Effector CD4-positive, alpha-beta T cell (primary cell): ENCODE data around the gene PLPPR2.
"Not testable (repeated sequence)": the region's sequence is repeated elsewhere in the genome, so short reads cannot be mapped to it uniquely, and the experiment has no call there.

ENCODE experiments used
- DNase-seq: peaks from one replicate; pipeline ENCODE4 v3.0.0-alpha.2; 2020
- total RNA-seq: gene quantifications from one replicate; lab custom pipeline; 2026; lab: John Stamatoyannopoulos, UW

The PLPPR2 gene
- 6.4 reads per million, percentile 24 among the genes with 10 or more reads in this experiment for total RNA-seq

GRCh38 chr19:11355160-11356073 lies at the start of gene PLPPR2:
PLPPR2 (plus strand) TSS chr19:11355432; CDS start chr19:11357674, 2,242 bp downstream.
- peak; percentile 76 for DNase-seq

DNA sequence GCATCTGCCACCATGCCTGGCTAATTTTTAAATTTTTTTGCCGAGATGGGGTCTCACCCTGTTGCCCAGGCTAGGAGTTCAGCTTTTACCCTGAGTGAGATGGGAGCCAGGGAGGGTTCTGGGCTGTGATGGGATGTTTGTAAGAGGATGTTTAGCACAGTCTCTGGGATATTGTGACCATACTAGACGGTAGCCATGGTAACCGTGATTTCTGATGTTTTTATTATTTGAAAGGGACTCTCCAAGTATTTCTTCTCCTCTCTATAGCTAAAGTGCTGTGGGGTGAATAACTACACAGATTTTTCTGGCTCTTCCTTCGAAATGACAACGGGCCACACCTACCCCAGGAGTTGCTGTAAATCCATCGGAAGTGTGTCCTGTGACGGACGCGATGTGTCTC lies 48.9 kb upstream of the PLPPR2 start:
- no peak for DNase-seq

DNA sequence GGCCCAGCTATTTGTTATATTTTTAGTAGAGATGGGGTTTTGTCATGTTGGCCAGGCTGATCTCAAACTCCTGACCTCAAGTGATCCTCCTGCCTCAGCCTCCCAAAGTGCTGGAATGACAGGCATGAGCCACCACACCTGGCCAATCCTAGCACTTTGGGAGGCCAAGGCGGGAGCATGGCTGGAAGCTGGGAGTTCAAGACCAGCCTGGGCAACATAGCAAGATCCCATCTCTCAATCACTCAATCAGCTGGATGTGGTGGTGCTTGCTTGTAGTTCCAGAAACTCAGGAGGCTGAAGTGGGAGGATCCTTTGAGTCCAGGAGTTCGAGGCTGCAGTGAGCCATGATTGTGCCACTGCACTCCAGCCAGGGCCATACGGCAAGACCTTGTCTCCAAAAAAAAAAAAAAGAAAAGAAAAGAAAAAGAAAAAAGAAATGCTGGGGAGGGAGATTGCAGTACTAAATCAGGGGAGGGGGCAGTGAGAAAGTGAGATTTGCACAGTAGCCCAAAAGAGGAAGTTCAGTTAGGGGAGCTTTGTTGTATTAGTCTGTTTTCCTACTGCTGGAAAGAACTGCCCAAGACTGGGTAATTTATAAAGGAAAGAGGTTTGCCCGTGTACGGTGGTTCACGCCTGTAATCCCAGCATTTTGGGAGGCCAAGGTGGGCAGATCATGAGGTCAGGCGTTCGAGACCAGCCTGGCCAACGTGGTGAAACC lies 34.8 kb upstream of the PLPPR2 start:
- DNase-seq: not testable (repeated sequence)

DNA sequence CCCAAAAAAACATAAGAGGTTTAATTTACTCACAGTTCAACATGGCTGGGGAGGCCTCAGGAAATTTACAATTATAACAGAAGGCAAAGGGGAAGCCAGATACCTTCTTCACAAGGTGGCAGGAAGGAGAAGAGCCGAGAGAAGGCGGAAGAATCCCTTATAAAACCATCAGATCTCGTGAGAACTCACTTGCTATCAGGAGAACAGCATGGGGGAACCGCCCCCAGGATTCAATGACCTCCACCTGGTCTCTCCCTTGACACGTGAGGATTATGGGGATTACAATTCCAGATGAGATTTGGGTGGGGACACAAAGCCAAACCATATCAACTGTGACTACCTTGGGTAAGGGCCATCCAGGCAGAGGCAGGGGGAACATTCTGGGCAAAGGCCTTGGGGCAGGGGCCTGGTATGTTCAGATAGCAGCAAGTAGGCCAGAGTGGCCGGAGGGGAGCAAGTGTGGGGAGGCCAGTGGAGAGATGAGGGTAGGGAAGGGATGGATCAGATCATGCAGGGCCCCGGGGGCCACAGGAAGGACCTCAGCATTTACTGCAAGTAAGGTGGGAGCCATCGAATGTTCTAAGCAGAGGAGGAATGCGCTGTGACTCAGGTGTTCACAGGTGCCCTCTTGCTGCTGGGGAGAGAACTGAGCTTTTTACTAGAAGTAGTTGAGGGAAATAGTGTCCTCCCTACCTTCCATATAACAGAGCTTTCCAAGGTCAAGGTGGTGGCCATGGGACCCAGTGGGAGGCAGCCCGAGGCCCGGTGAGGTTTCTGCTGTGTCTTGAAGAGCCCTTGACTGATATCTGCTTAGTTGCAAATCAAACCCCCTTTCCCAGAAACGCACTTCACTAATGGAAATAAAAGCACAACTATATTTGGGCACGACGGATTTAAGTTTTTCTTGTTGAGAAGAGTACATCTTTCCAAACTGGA lies 33.8 kb upstream of the PLPPR2 start:
- no peak for DNase-seq

GRCh38 chr19:11322269-11323024 lies 32.8 kb upstream of the PLPPR2 start:
- DNase-seq: no peak

GRCh38 chr19:11323601-11324078 lies 31.6 kb upstream of the PLPPR2 start:
- DNase-seq: no peak

DNA sequence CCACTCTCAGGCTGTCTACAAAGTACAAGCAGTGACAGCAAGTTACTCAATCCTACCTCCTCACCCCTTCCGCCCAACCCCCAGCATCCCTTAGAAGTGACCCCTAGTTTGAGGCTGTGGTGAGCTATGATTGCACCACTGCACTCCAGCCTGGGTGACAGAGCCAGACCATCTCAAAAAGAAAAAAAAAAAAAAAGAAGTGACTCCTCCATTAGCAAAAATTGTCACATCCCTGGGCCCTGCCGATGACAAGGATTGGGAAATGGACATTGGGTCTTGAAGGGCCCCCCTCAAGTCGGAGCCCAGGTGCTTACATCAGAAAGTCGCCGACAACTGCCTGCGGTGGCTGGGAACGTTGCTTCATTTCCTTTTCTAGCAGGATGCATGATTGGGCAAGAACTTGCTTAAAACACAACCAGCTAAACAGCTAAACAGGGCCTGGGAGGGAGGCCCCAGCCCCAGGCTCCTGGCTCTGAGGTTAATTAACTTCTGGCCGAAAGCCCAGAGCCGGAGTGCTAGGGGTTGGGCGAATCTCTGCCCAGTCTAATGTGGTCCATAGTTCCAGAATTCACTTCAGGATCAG lies 31.1 kb upstream of the PLPPR2 start:
- no peak for DNase-seq

DNA sequence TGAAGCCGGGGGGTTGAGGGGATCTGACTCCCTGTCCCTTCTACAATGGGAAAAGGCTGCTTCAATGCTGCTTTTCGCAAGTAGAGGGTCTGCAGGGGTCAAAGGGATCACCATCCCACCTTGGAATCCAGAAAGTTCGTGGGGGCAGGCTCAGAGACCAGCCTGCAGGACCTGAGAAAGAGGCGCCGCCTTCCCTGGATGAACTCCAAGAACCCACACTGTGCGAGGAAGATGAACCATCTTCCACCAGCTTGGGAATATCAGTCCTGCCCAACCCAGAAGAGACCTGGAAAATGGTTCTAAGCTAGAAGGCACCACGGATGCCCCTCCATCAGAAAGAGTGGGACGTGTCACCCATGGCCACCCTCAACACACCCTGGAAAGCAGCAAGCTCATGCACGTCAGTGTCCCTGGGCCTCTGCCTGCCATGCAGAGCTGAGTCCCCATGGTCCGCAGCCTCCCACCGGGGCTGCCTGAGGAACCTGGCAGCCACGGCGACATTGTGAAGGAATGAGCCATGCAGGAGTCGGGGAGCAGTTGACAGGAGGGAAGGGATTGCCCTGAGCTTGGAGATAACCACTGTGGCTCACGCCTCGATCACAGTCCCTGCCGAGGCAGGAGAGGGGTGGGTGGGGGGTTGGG lies 30.4 kb upstream of the PLPPR2 start:
- DNase-seq: no peak

DNA sequence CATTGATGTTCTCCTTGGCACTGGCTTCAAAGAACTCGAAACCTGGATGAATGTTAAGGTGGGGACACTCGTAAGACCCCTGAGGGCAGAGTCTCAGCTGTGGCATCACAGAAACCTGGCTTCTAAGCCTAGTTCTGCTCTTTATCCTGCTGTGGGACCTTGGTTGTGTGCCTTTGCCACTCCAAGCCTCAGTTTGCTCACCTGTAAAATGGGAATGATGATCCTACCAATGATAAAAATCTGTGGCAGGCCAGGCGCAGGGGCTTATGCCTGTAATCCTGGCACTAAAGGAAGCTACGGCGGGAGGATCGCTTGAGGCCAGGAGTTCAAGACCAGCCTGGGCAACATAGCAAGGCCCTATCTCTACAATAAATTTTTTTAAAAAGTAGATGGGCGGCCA lies 29.7 kb upstream of the PLPPR2 start:
- DNase-seq: no peak

GRCh38 chr19:11330127-11330526 lies 25.1 kb upstream of the PLPPR2 start:
- DNase-seq: no peak

- DNase-seq: no peak
These were observed 23.7 kb upstream of the PLPPR2 start for GRCh38 chr19:11331502-11331901.

- no peak for DNase-seq
These were observed 22.4 kb upstream of the PLPPR2 start for GRCh38 chr19:11332822-11333221.

DNA sequence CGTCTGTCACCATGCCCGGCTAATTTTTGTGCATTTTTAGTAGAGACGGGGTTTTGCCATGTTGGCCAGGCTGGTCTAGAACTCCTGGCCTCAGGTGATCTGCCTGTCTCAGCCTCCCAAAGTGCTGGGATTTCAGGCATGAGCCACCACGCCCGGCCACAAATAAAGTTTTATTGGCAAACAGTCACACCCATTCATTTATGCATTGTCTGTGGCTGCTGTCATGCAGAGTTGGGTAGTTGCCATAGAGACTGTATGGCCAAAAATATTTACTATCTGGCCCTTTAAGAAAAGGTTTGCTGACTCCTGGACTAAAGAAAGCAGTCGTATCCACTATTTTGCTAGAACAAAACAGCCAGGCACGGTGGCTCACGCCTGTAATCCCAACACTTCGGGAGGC lies 21.4 kb upstream of the PLPPR2 start:
- DNase-seq: not testable (repeated sequence)

DNA sequence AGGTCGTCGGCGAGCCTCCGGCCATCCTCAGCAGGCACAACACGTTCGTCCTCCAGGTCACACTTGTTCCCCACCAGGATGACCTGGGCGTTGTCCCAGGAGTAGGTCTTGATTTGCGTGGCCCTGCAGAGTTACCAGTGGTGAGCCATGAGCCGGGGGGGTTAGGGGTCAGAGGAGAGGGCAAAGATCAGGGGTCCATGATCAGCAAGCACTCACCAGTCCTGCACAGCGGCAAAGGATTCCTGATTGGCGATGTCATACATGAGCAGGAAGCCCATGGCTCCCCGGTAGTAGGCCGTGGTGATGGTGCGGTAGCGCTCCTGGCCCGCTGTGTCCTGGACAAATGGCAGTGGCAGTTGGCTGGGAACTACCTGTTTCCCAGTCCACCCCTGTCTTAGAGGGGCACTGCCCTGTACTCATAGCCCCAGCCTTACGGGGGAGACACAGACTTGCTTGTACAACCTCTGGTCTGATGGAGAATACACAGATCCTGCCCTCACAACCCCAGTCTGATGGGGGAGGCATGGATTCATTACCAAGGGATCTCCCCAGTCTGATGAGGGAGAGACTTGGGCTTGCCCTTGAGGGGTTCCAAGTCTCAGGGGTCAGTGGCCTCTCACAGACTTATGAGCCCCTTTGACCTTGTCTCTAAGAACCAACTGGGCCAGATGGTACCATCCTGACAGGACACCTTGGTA lies 19.6 kb upstream of the PLPPR2 start:
- DNase-seq: no peak

DNA sequence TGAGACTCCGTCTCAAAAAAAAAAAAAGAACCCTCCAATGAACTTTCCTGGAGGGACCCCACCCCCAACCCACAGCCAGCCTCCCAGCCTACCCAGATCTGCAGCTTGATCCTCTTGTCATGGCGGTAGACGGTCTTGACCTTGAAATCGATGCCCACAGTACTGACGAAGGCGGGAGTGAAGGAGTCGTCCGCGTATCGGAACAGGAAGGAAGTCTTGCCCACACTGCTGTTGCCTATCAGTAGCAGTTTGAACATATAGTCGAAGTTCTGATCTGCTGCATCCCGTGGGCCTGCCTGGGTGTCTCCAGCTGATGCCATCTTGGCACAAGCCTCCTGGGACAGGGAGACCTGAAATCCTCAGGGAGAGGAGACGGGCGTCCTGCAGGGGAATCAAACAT lies 18.2 kb upstream of the PLPPR2 start:
- DNase-seq: no peak

DNA sequence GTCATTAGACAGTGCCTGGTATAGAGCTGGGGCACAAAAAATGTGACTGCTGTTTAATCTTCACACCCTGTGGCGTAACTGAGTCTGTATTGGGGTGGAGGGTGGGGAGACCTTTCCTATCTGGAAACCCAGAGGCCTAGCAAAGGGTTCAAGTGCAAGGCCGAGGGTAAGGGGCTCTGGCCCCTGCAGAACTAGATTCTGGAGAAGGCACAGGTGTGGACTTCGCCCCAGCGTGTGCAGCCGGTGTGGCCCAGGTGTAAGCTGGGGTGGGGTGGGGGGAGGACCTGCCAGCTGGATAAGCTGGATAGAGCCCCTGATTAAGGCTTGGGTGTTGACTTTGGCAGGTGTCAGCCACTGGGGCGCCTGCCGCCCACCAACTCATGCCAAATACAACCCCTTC lies 17.1 kb upstream of the PLPPR2 start:
- no peak for DNase-seq

DNA sequence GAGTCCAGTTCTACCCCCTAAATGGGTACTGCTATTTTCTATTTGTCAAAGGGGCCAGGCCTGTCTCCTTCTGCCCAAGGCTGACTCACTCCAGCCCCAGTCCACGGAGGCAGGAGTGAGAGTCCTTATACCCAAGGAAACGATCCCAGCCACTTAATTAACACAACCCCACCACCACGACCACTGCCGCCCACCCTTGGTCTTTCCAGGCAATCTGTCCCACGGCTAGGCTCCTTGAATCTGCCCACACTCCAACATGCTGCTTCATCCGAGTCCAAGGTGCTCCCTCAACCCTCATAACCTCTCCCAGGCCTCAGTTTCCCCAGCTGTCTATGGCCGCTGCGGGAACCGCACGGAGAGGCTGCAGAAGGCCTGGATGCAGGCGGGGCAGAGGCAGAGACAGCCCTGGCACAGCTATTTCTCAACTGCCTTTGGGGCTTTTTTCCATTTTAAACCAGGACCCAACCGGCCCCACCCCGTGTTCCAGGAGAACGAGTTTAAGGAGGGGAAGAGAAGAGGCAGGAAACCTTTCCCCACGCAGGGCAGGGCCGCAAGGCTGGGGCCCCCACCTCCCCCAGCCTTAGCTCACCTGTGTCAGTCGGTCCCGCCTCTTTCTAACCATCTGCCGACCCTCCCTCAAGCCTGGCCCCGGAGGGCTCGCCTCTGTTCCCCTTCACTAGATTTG lies 16.5 kb upstream of the PLPPR2 start:
- DNase-seq: no peak

DNA sequence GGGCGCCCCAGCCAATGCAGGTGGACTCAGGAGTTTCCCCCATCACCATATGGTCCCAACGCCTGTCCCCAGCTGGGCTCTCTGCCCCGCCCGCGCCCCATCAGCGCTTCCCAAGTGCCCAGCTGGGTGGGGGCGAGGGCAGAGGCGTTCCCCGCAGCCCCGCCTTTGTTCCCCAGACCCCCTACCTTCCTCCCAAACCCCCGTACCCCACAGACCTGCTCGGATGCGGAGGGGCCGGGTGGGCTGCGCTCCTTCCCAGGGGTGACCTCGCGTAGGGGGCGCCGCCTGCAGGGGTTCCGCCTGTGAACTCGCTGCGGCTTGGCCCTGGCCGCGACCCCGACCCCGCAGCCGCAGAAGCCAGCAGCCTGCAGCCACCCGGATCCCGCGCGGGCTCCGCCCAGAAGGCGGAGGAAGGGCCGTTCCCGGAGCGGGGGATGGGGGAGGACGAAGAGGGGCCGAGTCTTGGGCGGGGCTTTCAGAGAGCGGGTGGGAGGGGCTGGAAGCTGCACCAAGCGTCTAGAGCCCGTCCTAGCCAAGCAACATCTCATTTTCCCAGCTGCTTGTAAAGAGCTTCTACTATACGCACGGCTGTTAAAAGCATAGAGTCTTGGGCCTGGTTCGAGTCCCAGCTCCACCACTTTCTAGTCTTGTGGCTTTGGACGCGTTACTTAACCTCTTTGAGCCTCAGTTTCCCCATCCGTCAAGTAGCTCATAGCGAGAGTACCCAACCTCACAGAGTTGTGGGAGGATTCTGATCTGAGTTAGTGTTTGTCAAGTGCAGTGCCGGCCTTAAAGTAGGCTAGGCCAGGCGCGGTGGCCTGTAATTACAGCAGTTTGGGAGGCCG lies 15.8 kb upstream of the PLPPR2 start, which contains the start of gene RAB3D:
Gene RAB3D, minus strand, starts transcription at position 404 of the 845 bp plus-strand sequence. CDS start 2,258 bp downstream, outside the sequence.
- DNase-seq: peak; percentile 61

- DNase-seq: not testable (repeated sequence)
These were observed 15.1 kb upstream of the PLPPR2 start for GRCh38 chr19:11340099-11340467.
